Activated CD4-positive, alpha-beta T cell treated with anti-CD3 and anti-CD28 coated beads, Interleukin-2, Interleukin-6, amounts not matched to agents 100 ng/mL and 50 ng/mL, durations not matched to agents 16 hours and 8 hours (primary cell): ENCODE measurements around the gene SPAG9.
"Not testable (repeated sequence)": the region's sequence is repeated elsewhere in the genome, so short reads cannot be mapped to it uniquely, and the experiment has no call there.

Experiments
- DNase-seq: peaks from one replicate; pipeline ENCODE4 v3.0.0-alpha.2; 2020

Gene SPAG9

DNA sequence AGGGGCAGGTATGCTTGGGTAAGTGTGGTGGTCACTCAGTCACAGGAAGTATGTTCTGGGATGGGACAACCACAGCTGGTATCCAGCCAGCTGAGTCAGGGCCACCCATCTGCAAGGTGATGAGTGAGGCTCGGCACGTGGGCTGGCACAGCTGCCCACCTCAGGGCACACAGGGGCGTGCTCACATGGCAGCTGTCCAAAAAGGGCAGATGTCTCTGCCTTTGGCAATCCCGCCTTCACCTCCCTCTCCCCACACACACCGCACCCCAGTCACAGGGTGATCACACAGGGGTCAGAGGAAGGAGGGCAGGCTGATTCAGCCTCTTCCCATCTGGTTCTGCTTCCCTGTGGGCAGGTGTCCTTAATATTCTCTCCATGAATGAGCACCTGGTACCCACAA is 168.7 kb downstream of the SPAG9 start:
- no peak for DNase-seq

DNA sequence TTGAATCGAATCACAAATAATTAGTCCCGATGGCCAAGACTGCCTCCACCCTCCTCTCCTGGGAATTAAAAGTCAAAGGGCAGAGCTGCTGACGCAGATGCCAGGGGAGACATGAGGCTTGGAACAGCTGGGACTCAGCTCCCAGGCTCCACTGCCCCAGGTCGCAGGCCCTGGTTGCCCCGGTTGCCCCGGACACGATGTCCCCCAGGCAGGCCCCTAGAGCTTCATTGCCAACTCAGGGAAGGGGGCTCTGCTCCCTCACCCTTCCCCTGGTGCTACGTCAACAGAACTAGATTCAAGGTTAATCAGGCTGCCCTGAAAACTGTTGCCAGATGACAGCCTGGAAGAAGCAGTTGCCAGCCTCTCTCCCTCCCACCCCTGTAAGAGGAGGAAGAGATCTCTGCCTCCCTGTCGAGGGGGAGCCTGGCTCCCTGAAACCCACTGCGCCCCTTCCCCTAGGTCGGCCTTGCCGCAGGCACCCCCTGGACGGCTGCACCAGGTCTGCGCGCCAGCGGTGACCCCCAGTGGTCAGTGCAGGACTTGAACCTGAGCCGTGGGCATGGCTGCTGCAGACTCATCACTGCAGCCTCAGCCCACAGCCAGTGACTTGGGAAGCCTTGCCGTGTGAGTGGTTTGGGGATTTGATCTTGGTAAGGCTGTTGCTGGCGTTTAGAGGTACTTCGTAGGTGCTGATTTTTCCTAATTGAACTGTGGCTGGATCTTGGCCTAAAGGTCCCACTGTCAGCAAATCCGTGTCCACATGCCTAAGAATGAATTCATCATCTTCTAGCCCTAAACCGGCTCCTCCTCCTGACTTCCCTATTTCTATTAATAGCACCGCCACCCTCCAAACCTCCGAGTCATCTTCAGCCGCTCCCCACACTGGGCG is 170.4 kb downstream of the SPAG9 start:
- DNase-seq: peak; percentile 66

DNA sequence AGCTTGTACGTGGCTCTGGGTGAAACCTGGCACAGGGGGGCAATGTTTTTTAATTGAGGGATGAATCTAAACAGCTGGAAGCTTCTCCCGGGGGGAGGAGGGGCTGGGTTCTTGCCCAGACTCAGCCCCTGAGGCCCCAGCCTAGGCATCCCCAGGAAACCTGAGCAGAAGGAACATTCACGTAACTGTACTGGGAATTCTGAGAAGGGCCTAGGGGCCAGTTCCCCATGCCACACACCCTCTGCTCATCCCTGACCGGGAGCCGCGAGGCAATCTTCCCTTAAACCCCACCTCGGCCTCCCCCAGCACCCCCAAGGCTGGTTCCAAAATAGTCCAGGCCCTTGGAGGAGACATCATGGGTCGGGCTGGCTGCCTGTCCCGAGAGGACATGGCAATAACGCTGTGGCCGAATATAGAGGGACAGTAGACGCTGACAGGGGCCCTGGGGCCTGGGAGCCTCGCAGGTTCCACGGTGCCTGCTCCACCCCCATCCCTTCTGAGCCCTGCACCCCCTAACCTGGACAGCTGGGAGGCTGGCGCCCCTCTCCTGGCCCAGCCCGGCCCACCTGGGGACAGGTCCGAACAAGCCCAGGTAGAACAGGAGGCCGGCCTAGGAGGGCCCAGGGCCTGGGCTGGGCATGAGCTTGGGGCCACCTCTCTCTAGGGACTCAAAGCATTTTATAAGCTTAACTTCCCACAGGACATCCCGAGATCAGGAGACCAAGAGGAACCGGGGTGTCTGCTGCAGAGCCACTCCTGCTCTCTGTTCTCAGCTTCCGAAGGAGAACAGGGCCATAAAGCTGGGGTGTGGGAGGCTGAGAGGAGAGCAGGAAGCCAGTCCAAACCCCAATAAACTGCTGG is 171.3 kb downstream of the SPAG9 start:
- no peak for DNase-seq

DNA sequence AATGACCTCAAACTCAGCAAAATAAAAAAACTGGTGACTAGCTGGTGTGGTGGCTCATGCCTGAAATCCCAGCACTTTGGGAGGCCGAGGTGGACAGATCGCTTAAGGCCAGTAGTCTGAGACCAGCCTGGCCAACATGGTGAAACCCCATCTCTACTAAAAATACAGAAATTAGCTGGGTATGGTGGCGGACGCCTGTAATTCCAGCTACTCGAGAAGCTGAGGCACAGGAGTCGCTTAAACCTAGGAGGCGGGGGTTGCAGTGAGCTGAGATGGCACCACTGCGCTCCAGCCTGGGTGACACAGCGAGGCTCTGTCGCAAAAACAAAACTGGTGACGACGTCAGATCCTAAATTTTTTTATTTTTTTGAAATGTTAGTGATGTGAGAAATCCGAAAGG is 172.0 kb downstream of the SPAG9 start:
- no peak for DNase-seq

DNA sequence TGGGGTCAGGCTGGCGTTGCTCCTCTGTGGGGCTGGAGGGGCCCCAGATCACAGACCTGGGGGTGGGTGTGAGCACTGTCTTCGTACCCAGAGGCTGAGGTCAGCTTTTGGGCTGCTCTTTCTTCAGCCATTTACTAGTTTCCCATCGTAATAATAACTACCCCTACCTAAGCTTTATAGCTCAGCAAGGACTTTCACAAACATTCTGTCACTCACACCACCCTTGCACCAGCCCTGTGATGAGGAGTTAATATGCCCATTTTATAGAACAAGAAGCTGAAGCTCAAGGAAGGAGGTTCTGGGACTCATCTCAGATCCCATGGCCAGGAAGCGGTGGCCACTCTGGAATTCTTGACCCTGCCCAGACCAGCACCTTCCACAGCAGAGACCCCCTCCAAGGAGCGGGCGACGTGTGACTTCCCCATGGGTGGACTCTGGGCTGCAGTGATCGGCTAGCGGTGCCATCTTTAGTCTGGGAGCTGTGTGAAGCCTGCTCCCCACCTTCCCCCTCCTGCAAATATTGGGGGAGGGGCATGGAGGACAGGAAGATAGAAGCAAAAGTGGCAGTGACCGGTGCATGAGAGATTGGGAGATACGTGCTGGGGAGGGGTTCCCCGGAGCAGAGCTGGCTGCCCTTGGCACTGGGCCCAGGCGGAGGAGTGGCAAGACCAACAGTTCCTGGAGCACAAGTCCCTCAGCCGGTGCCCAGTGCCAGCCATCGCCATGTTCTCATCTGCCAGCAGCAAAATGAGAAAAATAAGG is 172.7 kb downstream of the SPAG9 start:
- DNase-seq: no peak

DNA sequence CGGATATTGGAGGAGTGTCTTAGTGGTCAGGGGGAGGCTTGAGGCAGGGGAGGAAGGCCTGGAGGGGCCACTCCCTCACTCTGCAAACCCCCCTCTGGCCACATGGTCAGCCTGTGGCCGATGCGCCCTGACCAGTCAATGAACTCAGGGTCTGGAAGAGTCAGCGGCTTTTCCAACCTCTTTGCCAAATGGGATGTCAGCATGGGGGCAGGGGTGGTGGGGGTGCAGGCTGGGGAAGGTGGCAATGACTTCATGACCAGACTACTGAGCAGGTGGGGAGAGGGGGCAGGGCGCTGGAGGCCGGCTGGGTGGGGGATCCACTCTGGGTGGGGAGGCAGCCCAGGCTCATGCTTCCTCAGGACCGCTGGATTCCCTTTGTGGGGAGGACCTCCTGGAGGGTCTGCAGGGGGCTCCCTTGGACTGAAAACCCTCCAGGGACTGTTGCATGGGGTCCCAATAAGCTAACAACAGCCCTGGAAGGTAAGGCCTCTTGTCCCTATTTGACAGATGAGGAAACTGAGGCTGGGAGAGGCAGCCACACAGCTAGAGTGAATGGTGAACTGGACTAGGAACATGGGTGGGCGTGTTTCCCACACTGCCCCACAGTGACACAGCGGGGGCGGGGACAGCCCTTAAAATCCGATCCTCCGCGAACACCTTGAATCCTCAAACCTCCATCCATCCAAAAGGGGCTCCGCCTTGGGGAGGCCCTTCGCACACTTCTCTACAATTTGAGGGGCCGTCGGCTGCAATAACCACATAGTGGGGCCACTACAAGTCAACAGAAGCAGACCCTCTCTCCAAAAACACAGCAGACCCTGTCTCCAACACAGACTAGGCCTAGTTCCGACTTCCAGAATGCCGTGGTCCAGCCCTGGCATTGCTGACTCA is 173.5 kb downstream of the SPAG9 start:
- DNase-seq: no peak

DNA sequence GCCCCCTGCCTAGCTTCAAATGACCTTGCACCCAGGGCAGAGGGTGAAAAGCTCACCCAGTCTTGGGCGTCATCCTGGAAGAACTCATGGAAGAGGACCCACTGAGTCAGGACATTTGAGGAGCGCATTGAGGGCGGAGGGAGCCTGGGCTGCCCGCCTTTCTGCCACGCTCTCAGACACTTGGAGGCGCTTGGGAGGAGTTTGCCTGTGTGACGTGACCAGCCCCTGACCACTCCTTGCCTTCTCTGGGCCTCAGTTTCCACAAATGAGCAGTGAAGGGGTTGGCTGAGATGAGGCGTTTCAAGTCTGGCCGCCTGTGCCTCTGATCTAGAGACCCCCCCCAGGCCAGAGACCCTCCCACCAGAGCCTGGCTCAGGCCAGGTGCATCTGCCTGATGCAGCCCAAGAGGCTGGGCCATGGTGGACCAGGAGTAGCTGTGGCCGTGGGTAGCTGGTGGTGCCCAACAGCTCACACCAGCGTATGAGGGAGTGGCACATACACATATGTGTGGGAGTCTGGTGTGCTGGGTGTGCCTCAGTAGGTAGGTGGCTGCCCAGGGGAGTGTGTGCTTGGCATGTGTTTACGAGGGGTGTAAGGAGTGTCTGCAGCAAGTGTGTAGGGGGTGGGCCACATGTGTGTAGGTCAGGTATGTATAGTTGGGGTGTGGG is 174.3 kb downstream of the SPAG9 start:
- no peak for DNase-seq

DNA sequence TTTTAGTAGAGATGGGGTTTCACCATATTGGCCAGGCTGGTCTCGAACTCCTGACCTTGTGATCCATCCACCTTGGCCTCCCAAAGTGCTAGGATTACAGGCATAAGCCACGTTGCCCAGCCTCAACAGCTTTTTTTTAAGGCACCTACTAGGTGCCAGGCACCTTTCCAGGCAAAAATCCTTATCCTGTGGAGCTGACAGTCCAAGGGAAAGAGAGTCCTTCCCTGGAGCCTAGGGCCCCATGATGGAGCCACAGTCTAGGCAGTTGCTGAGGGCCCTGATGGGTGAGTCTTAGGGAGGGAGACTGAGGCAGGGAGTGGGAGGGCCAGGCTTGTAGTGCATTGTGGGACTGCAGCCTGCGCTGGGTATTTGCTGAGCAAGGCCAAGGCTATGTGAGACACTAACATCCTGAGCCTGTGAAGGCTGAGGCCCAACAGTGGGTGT is 174.9 kb downstream of the SPAG9 start:
- DNase-seq: no peak

DNA sequence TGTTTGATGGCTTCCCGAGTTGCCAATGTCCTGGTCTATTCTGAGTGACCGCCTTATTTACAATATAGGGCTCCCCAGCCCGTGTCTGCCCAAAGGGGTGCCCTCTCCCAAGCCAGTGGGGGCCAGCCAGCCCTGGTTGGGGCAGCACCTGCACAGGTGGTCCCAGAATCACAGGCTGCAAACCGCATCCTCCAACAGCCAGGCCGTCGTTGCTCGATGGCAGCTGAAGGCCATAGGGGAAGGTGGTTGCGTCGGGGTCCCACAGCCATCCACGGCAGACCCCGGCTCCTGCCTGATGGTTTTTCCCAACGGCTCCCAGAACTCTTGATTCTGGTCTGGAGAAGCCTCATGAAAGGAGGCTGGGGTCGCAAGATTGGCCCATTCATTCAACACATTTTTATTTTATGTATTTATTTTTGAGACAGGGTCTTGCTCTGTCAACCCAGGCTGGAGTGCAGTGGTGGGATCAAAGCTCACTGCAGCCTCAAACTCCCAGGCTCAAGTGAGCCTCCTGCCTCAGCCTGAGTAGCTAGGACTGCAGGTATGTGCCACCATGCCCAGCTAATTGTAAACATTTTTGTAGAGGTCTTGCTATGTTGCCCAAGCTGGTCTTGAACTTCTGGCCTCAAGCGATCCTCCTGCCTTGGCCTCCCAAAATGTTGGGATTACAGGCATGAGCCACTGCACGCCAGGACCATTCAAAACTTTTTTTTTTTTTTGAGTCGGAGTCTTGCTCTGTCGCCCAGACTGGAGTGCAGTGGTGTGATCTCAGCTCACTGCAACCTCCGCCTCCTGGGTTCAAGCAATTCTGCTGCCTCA is 175.6 kb downstream of the SPAG9 start:
- DNase-seq: no peak

DNA sequence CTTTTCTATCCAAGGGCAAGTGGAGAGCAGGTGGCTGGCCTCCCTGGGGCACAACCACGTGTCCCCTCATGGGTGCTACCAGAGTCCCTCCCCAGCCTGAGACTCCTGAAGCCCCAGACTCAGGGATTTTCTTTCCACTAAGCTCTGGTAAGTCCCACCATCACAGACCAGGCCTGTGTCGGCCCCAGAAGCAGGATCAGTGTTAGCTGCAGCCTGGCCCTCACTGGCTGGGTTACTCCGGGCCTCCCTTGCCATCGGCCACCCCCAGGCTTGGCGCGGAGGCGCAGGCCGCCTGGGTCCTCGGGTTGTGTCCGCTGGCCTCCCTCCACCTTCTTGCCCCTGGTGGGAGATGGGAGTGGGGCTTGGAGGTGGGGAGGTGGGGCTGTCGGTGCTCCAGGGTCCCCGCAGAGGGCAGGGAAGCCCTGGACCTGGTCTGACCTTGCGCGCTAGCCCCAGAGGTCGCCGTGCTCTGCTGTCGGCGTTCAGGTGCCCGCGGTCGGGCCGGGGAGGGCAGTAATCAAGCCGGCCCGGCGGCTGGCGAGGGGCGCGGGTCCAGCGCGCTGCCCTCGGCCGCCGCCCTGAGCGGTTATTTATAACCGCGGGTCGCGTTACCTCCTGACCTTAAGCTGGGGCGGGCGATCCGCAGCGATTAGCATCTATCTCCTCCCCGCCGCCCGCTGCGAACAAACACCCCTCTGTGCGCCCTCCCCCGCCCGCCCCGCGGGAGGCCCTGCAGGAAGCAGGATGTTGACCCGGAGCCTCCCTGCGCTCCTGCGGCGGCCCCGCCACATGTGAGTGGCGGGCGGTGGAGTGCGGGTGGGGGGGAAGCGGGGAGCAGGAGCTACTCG is 176.4 kb downstream of the SPAG9 start:
- peak; percentile 89 for DNase-seq

DNA sequence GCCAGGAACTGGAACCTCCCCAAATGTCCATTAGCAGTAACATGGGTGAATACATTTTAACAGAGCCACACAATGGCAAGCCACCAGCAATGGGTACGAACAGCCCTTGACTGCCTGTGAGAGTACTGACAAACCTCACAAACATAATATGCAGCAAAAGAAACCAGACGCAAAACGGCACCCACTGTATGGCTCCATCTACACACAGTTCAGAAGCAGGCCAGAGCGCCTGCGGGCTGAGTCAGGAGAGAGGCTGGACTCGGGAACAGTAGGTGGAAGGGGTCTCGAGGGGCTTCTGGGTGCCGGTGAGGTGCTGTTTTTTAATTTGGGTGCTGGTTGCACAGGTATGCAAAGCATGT is 177.1 kb downstream of the SPAG9 start:
- DNase-seq: peak; percentile 21

DNA sequence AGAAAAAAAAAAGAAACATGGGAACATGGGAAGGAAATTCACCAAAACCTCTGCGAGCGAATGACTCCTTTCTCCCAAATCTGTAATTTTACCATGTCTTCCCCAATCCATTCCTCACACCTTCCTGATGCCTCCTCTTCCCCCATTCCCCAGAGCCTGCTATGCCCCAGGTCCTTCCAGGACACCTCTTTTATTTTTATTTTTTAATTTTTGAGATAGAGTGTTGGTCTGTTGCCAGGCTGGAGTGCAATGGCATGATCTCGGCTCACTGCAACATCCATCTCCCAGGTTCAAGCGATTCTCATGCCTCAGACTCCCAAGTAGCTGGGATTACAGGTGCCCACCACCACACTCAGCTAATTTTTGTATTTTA is 179.0 kb downstream of the SPAG9 start:
- DNase-seq: not testable (repeated sequence)

DNA sequence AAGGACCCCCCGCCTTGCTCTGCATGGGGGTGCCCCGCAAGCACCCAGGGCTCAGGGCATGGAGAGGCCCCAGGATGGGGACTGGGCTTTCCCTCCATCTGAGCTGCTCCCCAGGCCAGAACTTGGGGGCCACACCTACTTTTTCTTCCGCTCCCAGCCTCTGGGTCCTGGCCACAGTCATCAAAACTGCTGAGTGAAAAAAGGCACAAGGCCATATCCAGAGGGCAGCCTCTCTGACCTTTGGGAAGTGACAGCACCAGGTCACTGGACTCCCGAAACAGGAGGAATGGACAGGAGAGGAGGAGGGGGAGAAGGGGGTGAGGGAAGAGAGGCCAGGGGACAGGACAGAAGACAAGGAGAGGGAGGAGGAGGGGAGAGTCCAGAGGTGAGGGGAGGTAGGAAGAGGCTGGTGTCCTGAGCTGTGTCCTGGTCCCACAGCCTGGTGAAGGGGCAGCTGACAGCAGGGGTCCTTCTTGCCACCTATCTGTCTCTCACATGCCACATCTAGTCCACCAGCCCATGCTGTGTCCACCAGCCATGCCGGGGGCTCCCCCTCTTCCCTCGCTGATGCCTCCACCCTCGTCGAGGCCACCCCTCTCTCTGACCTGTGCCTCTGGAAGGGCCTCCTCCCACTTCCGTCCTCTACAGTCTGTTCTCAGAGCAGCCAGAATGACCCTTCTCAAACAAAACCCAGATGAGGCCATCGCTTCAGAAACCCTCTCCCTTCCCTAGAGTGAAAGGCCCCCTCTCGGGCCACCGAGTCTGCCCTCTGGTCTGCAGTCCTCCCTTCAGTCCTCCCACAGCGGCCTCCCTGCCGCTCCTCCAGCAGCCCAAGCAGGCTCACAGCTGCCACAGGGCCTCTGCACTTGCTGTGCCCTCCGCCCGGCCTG is 180.6 kb downstream of the SPAG9 start:
- no peak for DNase-seq

DNA sequence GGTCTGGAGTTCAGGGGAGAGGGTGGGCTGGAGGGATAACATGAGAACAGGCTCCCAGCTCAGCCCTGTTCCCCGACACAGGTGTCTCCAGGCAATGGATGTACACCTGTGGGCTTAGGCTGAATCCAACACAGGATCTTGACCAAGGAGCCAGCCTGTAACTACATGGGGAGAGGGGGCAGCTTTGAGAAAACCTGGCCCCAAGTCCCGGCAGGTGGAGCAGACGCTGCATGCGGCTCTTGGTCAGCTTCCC is 181.2 kb downstream of the SPAG9 start:
- DNase-seq: no peak

DNA sequence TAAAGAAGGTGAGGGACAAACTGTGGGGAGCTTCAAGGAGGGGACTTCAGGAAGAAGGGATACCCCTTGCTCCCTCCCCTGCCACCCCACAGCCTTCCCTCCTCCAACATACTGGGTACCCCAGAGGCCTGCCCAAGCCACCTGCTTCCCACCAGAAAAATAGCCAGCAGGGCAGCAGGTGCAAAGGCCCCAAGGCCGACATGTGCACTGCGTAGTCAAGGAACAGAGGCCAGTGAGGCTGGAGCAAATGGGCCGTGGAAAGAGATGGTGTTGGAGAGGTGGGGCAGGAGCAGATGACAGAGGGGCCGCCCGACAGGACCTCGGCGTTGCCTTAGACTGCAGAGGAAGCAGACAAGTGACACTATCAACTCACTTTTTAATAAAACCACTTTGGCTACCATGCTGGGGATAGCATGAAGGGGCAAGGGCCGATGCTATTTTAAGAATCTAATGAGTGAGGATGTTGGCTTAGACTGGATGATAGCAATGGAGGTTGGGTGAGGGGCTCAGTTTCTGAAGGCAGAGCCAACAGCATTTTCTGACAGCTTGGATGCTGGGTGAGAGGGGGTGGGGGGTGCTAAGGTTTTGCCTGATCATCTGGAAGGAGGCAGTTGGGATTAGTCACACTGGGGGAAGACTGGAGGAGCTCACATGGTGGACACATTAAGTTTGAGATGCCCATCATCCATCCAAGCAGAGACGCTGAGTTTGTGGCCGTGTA is 181.7 kb downstream of the SPAG9 start:
- DNase-seq: no peak

DNA sequence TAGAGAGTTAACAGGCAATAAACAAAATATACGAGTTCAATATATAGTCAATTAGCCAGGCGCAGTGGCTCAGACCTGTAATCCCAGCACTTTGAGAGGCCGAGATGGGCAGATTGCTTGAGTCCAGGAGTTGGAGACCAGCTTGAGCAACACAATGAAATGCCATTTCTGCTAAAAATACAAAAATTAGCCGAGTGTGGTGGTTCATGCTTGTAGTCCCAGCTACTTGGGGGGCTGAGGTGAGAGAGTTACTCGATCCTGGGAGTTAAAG is 184.7 kb downstream of the SPAG9 start:
- no peak for DNase-seq

DNA sequence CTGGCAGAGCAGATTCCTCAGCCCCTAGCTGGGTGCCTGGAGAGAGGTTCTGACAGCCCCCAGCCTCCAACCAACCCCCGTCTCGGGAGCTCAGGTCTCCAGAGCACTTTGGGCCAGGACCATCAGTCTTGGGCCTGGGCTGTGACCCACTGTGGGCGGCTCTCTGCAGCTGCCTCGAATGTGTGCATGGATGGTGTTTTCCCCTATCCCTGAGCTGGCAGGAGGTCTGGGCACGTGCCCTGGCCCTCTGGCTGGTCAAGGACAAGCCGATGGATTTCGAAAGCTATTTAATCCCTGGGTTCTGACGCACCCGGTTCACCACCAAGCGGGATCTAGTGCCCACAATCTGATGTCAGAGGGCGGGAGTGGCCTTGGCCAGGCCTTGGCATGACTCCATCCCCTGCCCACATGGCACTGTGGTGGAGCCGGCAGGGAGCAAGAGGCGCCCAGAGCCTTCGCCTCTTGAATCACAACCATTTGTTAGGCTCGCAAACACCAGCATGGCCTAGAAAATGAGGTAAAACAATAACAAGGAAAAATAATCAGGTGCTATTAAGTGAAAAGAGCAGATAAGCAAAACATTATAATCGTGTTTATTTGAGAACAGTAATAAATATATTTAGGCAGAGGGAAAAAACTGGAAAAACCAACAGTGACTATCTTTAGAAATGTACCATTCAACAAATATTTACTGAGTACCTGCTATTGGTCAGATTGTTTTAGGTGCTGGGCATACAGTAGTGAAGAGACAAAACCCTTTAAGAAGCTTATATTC is 185.3 kb downstream of the SPAG9 start:
- no peak for DNase-seq
